ENCODE results near the gene PPP1R14C.

DNA sequence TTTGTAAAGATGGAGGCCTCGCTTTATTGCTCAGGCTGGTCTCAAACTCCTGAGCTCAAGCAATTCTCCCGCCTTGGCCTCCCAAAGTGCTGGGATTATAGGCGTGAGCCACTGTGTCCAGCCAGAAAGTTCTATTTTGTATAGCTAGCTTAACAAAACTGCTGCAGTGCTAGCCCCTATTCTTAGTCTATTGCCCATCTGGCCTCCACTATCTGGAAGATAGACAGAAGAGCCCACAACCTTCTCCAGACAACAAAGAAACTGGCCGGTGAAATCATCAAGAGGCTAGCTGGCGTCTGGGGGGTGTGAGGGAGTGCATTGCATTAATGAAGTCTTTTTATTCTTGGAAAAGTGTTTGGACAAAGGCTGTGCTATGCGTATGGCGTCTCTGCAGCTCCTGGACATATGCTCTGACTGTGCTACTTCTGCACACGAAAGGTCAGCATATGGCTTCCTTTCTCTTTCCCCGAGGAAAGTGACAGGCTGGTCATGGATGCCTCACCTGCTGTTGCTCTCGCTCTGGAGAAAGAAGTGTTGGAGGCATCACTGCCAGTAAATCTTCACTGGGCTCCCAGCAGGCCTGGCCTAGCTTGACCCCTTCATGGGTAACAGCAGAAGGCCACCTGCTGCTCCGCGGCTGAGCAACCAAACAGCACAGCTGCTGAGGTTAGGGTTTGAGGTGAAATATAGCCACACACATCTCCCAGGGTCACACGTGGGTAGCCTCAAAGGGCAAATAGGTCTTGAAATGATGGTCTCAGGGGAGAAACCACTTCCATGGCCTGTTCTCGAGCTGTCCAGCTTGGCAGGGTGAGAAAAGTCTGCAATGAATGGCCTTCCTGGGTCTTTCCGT is 130.8 kb downstream of the PPP1R14C start:
- TF ChIP-seq, protein P1, sequence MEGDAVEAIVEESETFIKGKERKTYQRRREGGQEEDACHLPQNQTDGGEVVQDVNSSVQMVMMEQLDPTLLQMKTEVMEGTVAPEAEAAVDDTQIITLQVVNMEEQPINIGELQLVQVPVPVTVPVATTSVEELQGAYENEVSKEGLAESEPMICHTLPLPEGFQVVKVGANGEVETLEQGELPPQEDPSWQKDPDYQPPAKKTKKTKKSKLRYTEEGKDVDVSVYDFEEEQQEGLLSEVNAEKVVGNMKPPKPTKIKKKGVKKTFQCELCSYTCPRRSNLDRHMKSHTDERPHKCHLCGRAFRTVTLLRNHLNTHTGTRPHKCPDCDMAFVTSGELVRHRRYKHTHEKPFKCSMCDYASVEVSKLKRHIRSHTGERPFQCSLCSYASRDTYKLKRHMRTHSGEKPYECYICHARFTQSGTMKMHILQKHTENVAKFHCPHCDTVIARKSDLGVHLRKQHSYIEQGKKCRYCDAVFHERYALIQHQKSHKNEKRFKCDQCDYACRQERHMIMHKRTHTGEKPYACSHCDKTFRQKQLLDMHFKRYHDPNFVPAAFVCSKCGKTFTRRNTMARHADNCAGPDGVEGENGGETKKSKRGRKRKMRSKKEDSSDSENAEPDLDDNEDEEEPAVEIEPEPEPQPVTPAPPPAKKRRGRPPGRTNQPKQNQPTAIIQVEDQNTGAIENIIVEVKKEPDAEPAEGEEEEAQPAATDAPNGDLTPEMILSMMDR (IDR thresholded peaks at IDR 0.05) = no peak
- no peak for TF ChIP-seq POLR2A (IDR thresholded peaks at IDR 0.05)
